ENCODE measurements around the gene VPS35L. TPM values are rescaled to one million over a fixed set of nuclear protein-coding genes. Genes with fewer than 3 reads are reported as not detected.

VPS35L gene
- total and polyA plus RNA-seq, 2 experiments from 2014 or later = 48.0 to 54.6 TPM

- Histone ChIP-seq H3K9me2 (ENCODE audit: insufficient read depth) (no peaks in the 10 kb centered on the region), H3K4me2 (no peak overlapping the region), H3K4me1 (ENCODE audit: insufficient read depth) (peaks cover 21% of the 10 kb centered on the region), H4K20me1 (replicated peaks; ENCODE audit: insufficient read depth) (peaks cover 20% of the 10 kb centered on the region), H3K27ac (ENCODE audit: low read depth) (no peak overlapping the region), H3K79me2 (replicated peaks; ENCODE audit: insufficient read depth) (peaks cover 57% of the 10 kb centered on the region), H2AFZ (no peak overlapping the region), H3K4me3 (no peak overlapping the region), H3K27me3 (ENCODE audit: insufficient read depth) (no peaks in the 10 kb centered on the region), H3F3A (replicated peaks; ENCODE audit: low read depth) (no peaks in the 10 kb centered on the region), H3K36me3 (ENCODE audit: insufficient read depth) (peaks cover 21% of the 10 kb centered on the region)
- H3K27me3 Mint-ChIP-seq (ENCODE audit: insufficient read depth, low read depth, poor library complexity) = no peaks in the 10 kb centered on the region
- ATAC-seq (no peak), DNase-seq (ENCODE audit: low spot score) (no peak)
- peaks cover 35% of the 10 kb centered on the region for H3K36me3 Mint-ChIP-seq (ENCODE audit: low read depth)
- H3K4me1 Mint-ChIP-seq = peaks cover 22% of the 10 kb centered on the region
- TF ChIP-seq CTCF (conservative IDR thresholded peaks at IDR 0.05; ENCODE audit: low read depth in 2 of 2) (no peak), POLR2AphosphoS5 (IDR thresholded peaks at IDR 0.05; ENCODE audit: low read depth) (no peak), ZNF462 (CRISPR knock-in tag; IDR thresholded peaks at IDR 0.05) (no peak), STAT1 (IDR thresholded peaks at IDR 0.05; ENCODE audit: unreplicated experiment) (no peak), CREB1 (CRISPR knock-in tag; IDR thresholded peaks at IDR 0.05; ENCODE audit: low read depth) (no peak), ETS1 (IDR thresholded peaks at IDR 0.05) (no peak), ZNF331 (CRISPR knock-in tag; IDR thresholded peaks at IDR 0.05; ENCODE audit: low read depth) (no peak), EZH2 (IDR thresholded peaks at IDR 0.05; ENCODE audit: low read depth, unreplicated experiment) (no peak), EZH2phosphoT487 (IDR thresholded peaks at IDR 0.05; ENCODE audit: unreplicated experiment) (no peak), JUNB (IDR thresholded peaks at IDR 0.05; ENCODE audit: unreplicated experiment) (no peak), NANOG (IDR thresholded peaks at IDR 0.05; ENCODE audit: borderline replicate concordance) (no peak), REST (IDR thresholded peaks at IDR 0.05; ENCODE audit: unreplicated experiment) (no peak), ZNF114 (CRISPR knock-in tag; IDR thresholded peaks at IDR 0.05) (no peak)
- H3K27ac Mint-ChIP-seq = no peak overlapping the region
- H3K9me3 Mint-ChIP-seq = no peaks in the 10 kb centered on the region
- H3K4me3 Mint-ChIP-seq = no peak overlapping the region
Measured at GRCh38 chr16:19518388-19518787, 37.1 kb upstream of the VPS35L start.
